NCI-H524 treated with DMSO at 0.1 percent for 48 hours (cell line): ENCODE results near the gene SESN2.

ENCODE experiments used
- DNase-seq: peaks from one replicate; lab custom pipeline; 2025; lab: John Stamatoyannopoulos, UW

The SESN2 gene, protein sequence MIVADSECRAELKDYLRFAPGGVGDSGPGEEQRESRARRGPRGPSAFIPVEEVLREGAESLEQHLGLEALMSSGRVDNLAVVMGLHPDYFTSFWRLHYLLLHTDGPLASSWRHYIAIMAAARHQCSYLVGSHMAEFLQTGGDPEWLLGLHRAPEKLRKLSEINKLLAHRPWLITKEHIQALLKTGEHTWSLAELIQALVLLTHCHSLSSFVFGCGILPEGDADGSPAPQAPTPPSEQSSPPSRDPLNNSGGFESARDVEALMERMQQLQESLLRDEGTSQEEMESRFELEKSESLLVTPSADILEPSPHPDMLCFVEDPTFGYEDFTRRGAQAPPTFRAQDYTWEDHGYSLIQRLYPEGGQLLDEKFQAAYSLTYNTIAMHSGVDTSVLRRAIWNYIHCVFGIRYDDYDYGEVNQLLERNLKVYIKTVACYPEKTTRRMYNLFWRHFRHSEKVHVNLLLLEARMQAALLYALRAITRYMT

DNA sequence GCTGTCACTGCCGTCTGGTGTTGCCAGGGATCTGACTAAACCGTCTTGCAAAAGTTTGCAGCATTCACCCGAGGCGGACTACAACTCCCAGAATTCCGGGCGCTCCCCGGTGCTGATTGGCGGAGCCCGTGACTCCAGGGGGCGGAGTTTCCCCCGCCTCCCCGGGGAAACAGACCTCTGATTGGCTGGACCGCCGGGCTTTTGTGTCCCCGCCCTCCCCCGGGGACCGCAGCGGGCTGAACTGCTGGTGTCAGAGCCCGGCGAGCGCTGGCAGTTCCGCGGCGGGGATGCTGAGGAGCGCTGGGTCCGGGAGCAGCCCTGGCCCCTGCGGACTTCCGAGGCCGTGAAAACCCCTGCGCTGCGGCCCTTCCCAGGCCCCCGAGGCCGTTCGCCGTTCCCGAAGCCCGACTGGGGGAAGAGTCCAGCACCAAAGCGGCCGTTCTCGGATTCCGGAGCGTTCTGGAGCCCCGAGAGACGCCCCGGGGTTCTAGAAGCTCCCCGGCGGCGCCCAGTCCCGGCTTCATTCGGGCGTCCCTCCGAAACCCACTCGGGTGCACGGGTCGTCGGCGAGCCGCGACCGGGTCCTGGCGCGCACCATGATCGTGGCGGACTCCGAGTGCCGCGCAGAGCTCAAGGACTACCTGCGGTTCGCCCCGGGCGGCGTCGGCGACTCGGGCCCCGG, at the start of gene SESN2:
Gene SESN2, plus strand, starts transcription at position 267 of the 682 bp plus-strand sequence. Its CDS starts 330 bp downstream, at position 597.
- DNase-seq = peak; percentile 67

DNA sequence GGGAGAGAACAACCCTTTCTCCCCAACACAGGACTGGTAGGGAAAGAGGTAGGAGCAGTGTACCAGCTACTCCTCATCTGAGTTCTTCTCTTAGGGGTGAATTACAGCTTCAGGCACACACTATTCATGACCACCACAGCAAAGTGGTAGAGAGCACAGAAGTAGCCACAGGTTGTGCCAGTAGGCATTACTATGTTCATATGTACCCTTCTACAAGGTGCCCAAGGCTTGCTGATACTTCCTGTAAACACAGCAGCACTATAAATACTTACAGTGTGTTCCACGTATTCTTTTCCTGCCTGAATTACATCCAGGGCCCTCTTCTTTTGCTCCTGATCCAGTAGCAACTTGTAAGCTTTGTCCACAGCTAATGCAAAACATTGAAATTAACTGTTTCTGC, 49.6 kb upstream of the SESN2 start:
- DNase-seq = no peak

DNA sequence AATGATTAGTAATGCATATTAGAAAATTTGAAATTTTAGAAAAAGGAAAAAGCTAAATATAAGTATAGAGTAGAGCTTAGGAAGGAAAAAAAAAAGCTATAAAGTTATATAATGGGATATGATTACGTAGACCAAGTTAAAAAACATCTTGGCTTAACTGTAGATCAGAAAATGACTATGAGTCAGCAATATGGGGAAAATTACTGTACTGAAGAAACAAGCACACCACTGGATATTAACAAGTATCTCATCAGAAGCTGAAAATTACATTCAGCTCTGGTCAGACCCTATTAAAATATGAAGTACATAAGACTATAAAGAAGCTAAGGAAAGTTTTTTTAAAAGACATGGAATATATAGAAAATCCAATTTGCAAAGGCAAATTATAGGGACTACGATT, 46.0 kb upstream of the SESN2 start:
- no peak for DNase-seq

DNA sequence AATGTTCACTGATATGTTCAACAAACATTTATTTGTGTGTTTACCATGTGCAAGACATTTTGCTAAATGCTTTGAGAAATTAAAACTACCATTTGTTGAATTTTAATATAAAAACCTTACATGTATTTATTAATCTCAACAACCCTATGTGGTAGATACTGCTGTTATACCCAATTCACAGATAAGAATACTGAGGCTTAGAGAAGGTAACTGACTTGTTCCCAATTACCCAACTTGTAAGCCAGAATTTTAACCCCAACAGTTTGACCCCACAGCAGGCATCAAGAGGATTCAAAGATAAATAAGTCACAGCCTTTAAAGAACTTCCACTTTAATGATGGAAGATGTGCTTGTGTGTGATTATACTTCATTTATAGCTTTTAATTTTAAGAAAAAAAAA, 30.2 kb upstream of the SESN2 start:
- DNase-seq = no peak

DNA sequence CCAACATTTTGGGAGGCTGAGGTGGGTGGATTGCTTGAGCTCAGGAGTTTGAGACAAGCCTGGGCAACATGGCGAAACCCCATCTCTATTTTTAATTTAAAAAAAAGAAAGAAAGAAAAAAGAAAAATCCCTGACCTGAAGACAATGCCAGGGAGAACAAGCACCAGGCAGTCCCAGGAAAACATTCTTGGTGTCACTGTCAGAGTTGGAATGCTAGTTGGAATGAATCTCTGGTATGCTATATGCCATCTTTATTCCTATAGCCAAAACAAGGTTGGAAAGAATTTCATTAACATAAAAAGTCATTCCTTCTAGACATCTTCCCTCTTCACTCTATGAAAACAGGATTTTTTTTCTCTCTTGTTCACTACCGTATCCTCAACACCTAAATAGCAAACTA, 29.3 kb upstream of the SESN2 start:
- no peak for DNase-seq

DNA sequence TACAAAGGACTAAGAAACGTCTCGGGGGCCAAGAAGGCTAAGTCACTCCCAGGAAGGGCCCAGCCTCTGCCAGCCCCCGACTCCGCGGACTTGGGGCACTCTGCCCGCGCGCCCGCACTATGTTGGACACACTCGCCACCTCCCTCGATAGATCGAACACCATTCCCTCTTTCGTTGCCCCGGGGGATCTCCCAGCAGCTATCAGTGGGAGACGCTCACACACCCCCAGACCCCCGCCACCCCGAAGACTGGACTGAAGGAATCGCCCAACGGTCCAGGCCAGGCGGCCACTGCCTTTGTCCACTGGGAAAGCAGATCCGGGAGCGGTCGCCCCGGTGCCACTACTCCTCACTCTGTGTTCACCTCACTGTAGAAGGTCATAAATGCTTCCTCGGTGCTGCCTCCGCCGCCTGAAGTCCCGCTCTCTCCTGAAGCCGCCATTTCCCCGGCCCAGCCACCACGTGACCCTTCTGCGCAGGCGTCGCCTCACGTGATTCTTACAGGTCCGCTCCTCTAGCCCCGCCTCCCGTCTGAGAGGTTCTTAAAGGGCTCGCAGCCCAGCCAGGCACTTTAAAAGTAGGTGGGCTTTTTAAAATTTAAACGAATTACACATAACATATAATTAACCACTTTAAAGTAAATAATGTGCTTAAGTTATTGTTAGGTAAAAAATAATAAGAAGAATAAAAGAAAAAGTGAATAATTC, 26.6 kb upstream of the SESN2 start, which contains the start of gene DNAJC8:
Gene DNAJC8, minus strand, starts transcription at position 472 of the 706 bp plus-strand sequence. Its CDS starts 31 bp downstream, at position 441.
- DNase-seq = peak; percentile 34

DNA sequence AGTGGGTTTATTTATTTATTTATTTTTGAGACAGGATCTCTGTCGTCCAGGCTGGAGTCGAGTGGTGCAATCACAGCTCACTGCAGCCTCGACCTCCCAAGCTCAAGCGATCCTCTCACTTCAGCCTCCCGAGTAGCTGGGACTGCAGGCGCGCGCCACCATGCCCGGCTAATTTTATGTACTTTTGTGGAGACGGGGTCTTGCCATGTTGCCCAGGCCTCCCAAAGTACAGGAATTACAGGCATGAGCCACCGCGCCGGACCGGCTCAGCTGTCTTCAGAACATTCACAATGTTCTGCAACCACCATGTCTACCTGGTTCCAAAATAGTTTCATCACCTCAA, 26.1 kb upstream of the SESN2 start:
- no peak for DNase-seq

DNA sequence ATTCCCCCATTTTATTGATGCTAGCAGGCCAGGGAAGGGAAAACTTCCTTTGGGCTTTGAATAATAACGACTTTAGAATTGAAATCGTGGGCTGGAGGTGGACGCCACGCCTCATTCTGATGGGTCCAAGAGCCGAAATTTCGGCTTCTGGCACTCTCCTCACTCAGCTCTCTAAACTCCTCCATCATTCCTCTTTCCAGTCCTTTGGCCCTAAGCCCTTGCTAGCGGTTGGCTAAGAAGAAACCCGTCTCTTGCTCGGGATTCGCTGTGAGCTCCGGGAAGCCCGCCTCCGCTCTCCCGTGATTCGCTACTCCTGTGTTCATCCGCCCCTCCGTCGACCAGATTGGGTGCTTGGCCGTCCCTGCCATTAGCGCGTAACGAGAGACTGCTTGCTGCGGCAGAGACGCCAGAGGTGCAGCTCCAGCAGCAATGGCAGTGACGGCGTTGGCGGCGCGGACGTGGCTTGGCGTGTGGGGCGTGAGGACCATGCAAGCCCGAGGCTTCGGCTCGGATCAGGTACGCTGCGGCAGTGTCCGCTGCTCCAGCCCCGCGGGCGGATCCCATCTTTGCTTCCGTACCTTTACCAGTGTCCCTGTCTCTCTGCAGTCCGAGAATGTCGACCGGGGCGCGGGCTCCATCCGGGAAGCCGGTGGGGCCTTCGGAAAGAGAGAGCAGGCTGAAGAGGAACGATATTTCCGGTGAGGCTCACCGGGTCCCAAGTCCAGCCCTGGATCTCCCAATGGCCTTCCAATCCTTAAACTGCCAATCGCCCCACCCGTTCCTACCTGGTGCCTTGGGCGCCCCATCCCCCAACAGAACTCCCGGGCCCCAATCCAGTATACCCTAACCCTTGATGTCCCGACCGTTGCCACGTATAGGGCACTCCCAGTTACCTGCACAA, 23.3 kb upstream of the SESN2 start, which contains the start of gene ATP5IF1:
Gene ATP5IF1, plus strand, starts transcription at position 370 of the 901 bp plus-strand sequence. Its CDS starts 60 bp downstream, at position 430.
- DNase-seq = peak; percentile 84

DNA sequence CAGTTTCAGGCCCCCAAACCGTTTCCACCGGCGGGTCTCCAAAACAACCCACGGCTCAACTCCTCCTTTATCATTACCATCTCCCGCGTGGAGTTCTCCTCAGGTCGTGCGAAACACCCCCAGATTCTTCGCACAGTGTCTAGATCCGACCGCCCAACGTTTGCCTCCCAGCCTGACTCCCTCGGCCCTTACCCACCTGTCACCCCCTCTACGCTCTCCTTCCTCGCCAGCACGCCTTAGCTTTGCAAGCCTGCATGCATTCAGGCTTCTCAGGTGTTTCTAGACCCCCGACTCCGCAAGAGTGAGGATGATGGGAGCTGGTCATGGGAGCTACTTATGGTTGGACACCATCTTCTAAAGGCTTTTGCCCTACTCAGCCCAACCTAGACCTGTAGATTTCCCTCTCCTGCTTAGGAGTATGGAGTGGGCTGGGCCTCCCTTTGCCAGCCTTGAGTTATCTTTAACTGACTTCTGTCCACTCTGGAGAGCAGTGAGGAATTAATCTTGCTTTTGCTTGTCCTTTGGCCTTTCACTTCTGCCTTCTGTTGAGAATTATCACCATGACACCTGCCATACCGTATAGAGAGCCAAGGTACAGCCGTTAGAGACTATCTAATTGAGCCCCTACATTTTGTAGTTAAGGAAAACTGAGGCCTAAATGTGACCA, 22.5 kb upstream of the SESN2 start:
- no peak for DNase-seq

DNA sequence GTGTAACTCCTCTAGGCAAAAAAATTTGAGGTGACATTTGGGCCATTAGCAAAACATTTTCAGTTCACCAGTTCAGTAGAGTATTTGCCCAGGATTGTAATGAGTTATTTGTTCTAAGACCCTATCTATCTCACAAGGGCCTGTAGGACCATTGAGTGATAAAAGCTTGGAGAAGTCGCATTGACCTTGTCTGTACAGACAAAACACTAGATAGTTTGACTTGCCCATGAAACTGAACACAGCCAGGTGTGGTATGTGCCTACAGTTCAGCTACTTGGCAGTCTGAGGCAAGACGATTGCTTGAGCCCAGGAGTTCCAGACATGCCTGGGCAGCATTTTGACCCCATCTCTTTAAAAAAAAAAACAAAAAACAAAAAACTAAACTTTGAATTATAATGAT, 20.3 kb upstream of the SESN2 start:
- DNase-seq = no peak

DNA sequence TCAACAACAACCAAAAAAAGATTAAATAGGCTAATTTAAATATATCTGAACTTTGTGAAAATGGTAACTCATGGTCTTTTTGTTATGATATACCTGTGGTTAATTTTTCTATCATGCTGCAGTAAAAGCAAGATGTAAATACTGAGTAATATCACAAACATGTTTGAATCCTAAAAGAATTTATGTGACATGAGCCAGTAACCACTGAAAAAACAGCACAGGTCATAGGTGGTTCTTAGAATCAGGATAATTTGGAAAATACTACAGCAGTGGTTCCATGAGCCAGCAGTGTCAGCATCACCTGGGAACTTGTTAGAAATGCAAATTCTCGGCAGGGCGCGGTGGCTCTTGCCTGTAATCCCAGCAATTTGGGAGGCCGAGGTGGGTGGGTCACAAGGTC, 19.3 kb upstream of the SESN2 start:
- no peak for DNase-seq

DNA sequence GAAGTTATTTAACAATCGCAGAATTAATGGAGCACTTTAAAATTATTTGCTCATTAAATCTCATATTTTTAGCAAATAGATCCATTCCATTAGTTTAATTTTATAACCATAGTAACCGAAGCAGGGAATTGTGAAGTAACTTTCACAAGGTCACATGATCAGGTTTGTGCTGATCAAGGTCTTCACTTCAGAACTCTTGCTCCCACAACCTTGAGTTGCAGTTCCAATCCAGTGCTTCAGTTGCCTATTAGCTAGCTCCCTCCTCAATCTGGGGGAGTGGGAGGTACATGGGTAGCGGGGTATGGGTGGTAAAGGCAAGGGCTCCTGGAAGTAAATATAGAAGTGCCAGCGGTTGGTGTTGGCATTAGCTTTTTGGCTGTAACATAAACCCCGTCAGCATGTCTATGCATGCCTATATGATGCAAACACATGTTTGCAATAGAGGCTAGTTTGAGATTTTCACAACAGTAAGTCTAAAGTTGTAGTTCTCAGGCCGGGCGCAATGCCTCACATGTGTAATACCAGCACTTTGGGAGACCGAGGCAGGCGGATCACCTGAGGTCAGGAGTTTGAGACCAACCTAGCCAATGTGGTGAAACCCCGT, 17.6 kb upstream of the SESN2 start:
- DNase-seq = no peak

DNA sequence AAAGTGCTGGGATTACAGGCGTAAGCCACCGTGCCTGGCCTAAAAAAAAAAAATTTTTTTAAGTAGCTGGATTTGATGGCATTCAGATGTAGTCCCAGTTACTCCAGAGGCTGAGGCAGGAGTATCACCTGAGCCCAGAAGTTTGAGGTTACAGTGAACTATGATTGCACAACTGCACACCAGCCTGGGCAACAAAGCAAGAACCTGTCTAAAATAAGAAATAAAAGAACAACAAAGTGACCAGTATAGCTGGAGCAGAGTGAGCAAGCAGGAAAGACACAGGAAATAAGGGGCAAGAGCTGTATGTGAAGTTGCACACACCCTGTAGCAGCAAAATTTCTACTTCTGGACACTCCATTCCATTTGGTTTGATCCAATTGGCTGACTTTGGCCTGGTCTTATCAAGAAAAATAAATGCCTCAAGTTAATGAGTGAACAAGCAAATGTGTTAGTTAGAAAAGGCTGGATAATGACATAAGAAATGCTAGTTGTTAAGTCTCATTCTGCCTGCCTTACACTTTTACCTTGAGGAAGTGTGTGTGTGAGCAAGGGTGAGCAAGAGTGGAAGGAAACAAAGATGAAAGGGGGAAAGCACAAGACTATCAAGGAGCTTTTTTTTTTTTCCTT, 15.5 kb upstream of the SESN2 start:
- DNase-seq = no peak

DNA sequence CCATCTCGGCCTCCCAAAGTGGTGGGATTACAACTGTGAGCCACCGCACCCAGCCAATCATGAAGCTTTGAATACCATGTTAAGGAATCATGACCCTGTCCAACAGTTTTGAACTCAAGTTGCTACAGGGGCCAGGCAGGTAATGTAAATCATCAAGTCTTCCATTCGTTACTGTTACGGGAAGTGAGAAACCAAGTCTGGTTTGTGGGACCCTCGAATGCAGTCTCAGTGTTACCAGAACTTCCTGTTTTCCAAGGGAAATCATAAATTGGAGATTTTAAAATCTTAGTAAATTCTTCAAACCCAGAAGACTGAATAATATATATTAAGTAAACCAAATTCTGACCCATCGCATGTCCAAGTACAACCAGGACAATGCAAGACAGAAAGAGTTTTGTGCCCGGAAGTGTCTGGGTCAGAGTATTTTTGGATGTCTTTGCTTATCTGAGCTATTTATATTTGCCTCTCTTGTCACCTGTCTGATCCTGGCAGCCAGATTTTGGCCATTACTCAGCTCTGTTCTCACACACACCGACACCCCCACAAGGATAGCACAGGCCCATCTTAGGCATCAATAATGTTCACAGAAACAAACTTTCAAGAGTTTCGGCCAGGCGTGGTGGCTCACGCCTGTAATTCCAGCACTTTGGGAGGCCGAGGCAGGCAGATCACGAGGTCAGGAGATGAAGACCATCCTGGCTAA, 14.6 kb upstream of the SESN2 start:
- no peak for DNase-seq

DNA sequence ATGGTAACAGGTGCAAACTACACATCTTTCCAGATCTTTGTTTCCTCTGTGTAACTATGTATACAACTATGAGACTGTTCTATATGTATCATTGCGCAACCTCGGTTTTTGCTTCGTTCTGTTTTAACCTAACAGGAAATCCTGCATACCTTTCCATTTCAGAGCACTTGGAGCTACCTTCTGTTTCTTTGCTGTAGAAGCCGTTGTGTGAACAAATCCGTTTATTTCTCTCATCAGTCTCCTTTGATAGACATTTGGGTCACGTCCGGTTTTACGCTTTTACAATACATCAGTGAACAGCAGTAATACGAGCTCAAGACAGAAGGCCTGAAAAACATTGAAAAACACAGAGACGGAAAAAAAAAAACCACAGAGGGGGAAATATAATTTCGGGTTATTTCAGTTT, 12.9 kb upstream of the SESN2 start:
- DNase-seq = no peak

DNA sequence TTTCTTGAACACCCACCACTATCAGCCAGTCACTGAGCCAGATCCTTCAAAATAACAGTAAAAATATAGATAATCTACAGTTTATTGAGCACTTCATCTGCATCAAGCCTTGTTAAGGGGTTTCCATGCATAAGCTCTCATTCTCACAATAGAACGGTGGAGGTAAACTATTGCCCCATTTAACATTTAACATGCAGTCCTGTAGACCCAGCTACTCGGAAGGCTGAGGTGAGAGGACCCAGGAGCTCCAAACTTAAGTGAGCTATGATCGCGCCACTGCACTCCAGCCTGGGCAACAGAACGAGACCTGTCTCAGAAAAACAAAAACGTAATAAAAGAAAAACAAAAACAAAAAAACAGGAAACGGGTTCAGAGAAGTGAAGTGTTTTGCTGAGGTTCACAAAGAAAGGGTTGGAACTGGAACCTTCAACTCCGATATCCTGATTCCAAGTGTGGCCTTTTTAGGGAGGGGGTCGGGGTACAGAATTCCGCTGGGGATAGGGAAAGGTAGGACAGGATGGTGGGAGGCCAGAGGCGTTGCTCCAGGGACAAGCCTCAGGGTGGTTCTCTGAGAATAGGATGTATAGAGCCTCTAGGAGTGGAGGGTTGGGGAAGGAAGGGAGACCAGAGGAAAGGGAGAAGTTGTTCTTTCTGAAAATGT, 11.6 kb upstream of the SESN2 start:
- no peak for DNase-seq

DNA sequence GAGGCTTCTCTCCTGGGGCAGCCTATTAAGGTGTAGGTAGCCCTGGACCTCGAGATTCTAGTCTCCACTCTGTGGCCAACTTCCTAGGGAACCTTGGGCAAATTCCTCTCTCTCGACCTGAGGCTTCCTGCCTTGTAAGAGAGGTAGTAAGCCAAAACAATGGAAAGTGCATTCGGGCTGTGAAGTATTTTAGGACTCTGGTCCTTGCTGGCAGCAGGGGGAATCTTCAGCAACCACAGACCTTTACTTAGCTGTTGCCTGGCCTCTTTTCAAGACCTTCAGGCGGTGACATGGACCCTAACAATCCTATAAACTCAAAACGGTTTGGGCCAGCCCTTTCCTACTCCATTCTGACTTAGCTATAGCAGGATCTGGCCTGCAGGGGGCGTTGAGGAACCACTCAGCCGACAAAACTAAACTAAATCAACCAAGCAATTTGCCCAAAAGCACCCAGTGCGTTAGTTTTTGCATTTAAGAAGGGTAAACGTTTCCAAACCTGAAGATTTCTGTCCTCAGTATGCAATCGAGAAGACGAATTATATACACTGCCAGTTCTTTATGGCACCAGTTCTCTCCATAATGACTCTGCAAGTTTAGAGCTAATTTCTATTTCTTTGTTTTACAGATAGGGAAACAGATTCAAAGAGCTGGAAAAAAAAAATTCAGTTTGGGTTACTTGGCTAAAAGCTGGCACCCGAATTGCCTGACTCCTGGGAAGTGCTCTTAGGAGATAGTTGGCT, 10.9 kb upstream of the SESN2 start:
- peak; percentile 32 for DNase-seq
